ENCODE results near the gene KLK3.

DNA sequence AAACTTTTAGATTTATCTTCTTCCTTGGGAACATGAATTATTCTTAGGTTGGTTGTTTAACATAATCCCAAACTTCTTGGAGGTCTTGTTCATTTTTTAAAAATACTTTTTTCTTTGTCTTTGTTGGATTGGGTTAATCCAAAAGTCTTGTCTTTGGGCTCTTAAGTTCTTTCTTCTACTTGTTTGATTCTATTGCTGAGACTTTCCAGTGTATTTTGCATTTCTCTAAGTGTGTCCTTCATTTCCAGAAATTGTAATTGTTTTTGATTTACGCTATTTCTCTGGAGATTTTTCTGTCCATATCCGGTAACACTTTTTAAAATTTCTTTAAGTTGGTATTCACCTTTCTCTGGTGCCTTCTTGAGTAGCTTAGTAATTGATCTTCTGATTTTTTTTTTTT, 11.5 kb upstream of the KLK3 start:
- TF ChIP-seq BRCA1 (IDR thresholded peaks at IDR 0.05; ENCODE audit: low read depth, low read length) (no peak), EZH2 (IDR thresholded peaks at IDR 0.05; ENCODE audit: low read depth, low read length, severe bottlenecking) (no peak), ZNF274 (IDR thresholded peaks at IDR 0.05; ENCODE audit: borderline replicate concordance, extremely low read depth, low read length) (no peak), CEBPB (IDR thresholded peaks at IDR 0.05; ENCODE audit: low read depth, low read length) (no peak), CHD2 (IDR thresholded peaks at IDR 0.05; ENCODE audit: low read length) (no peak), SRF (IDR thresholded peaks at IDR 0.05; ENCODE audit: low read depth, low read length) (no peak)
- TF ChIP-seq, protein P1, sequence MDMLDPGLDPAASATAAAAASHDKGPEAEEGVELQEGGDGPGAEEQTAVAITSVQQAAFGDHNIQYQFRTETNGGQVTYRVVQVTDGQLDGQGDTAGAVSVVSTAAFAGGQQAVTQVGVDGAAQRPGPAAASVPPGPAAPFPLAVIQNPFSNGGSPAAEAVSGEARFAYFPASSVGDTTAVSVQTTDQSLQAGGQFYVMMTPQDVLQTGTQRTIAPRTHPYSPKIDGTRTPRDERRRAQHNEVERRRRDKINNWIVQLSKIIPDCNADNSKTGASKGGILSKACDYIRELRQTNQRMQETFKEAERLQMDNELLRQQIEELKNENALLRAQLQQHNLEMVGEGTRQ (IDR thresholded peaks at IDR 0.05; ENCODE audit: low read length) = no peak
- TF ChIP-seq, protein P2, sequence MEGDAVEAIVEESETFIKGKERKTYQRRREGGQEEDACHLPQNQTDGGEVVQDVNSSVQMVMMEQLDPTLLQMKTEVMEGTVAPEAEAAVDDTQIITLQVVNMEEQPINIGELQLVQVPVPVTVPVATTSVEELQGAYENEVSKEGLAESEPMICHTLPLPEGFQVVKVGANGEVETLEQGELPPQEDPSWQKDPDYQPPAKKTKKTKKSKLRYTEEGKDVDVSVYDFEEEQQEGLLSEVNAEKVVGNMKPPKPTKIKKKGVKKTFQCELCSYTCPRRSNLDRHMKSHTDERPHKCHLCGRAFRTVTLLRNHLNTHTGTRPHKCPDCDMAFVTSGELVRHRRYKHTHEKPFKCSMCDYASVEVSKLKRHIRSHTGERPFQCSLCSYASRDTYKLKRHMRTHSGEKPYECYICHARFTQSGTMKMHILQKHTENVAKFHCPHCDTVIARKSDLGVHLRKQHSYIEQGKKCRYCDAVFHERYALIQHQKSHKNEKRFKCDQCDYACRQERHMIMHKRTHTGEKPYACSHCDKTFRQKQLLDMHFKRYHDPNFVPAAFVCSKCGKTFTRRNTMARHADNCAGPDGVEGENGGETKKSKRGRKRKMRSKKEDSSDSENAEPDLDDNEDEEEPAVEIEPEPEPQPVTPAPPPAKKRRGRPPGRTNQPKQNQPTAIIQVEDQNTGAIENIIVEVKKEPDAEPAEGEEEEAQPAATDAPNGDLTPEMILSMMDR (IDR thresholded peaks at IDR 0.05; ENCODE audit: control extremely low read depth in 1 of 3, insufficient read depth in 1 of 3, low read depth in 1 of 3, low read length in 3 of 3) = no peak

Measured in H1 (cell line).